ENCODE data around the gene SERPINB6. TPM values are rescaled to one million over a fixed set of nuclear protein-coding genes. Genes with fewer than 3 reads are reported as not detected.
A peak's percentile ranks its signal among the peaks of the same experiment; 100 is the strongest.

The SERPINB6 gene
- total RNA-seq, 1 donor, result 96.3 TPM

DNA sequence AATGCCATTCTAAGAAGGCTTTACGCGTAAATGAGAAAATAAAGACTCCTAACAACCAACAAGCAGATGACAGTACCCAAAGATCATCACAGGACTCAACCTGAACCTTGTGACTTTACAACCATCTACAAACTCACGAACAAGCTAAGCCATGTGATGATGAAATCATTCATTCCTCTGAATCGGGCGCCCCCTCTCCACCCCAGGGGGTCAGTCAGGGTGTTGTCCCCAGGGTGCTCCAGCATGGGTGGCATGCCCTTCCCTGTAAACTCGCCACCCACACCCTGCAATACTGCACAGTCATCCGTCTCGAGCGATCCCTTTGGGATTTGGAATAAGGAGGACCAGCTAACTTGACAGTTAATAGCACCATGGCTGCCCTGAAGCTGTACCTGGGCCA lies 12.6 kb downstream of the SERPINB6 start:
- no peak for DNase-seq (ENCODE audit: low read depth)
- no peak overlapping the region for H3K4me3 ChIP-seq (ENCODE audit: low read depth, low read length)
- TF ChIP-seq, protein P1, sequence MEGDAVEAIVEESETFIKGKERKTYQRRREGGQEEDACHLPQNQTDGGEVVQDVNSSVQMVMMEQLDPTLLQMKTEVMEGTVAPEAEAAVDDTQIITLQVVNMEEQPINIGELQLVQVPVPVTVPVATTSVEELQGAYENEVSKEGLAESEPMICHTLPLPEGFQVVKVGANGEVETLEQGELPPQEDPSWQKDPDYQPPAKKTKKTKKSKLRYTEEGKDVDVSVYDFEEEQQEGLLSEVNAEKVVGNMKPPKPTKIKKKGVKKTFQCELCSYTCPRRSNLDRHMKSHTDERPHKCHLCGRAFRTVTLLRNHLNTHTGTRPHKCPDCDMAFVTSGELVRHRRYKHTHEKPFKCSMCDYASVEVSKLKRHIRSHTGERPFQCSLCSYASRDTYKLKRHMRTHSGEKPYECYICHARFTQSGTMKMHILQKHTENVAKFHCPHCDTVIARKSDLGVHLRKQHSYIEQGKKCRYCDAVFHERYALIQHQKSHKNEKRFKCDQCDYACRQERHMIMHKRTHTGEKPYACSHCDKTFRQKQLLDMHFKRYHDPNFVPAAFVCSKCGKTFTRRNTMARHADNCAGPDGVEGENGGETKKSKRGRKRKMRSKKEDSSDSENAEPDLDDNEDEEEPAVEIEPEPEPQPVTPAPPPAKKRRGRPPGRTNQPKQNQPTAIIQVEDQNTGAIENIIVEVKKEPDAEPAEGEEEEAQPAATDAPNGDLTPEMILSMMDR (IDR thresholded peaks at IDR 0.05; ENCODE audit: insufficient read depth, low read depth, low read length), result no peak

DNA sequence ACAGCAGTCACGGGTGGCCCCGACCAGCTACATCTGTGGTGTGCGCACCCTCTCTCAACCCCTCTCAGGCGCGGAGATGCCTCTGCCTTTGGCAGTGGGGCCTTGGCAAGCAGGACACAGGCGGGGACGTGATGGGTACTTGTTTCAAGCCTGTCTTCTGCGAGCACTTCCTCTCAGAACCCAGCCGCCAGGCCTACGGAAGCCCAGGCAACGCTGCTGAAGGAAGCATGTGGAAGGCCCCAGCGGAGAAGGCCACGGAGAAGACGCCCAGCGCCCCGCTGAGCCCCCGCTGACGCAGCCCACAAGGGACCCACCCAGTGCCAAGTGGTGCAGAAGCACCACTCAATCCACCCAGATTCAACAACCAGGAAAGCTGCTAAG lies 13.0 kb downstream of the SERPINB6 start:
- TF ChIP-seq, protein P1 (IDR thresholded peaks at IDR 0.05; ENCODE audit: insufficient read depth, low read depth, low read length), result no peak
- no peak overlapping the region for H3K4me3 ChIP-seq (ENCODE audit: low read depth, low read length)
- no peak for DNase-seq (ENCODE audit: low read depth)

DNA sequence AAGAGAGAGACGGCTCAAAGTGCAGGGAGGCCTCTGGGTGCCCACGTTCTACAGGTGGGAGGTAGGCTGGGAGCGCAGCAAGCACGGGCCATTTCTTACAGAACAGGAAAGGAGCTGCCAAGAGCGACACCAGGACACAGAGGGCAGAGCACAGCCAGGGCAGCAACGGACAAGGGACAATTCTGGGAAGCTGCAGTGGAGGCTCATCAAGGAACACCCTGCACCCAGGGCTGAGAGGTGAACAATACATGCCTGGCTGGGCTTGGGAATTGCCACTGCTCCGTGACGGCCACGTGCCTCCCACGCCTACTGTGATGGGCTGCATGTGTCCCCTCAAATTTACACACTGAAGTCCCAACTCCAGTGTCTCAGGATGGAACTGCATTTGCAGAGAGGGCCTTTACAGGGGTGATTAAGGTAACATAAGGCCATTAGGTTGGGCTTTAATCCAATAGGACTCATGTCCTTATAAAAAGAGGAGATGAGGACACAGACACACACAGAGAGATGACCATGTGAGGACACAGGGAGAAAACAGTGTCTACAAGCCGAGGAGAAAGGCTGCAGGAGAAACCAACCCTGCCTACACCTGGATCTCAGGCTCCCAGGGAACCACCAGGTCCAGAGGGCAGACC lies 13.6 kb downstream of the SERPINB6 start:
- TF ChIP-seq, protein P1 (IDR thresholded peaks at IDR 0.05; ENCODE audit: insufficient read depth, low read depth, low read length), result no peak
- H3K4me3 ChIP-seq (ENCODE audit: low read depth, low read length), result no peak overlapping the region
- DNase-seq (ENCODE audit: low read depth), result no peak

DNA sequence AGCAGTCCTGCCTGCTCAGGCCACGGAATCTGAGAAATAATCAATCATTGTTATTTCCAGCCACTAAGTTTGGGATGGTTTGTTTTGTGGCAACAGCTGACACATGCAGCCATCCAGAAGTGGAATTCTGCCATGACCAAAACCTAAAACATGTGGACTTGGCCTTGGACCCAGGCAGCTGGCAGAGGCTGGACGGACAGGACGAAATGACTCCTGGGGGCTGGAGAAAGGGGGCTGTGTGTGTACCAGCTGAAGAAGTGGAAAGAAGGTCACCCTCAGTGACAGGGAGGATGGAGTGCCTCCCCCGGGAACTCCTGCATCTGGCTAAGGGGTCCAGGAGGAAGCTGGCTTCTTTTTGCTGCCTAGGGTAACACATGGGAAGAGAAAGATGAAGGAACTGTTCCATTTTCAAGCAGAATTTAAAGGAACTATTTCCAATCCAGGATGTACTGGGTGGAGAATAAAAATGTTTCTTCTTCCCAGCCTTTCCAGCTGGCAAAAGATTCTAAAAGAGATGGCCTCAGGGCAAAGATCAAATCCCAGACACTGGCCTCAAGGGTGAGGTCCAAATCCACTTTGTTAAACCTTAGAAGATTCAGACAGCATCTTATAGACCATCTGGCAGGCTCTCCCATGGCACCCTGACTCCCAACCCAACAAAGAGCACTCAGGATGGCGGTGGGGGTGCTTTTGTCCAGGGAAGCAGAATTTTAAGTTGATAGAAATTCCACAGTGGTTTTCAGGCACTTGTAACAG lies 14.3 kb downstream of the SERPINB6 start:
- no peak for DNase-seq (ENCODE audit: low read depth)
- TF ChIP-seq, protein P1 (IDR thresholded peaks at IDR 0.05; ENCODE audit: insufficient read depth, low read depth, low read length), result no peak
- no peak overlapping the region for H3K4me3 ChIP-seq (ENCODE audit: low read depth, low read length)

DNA sequence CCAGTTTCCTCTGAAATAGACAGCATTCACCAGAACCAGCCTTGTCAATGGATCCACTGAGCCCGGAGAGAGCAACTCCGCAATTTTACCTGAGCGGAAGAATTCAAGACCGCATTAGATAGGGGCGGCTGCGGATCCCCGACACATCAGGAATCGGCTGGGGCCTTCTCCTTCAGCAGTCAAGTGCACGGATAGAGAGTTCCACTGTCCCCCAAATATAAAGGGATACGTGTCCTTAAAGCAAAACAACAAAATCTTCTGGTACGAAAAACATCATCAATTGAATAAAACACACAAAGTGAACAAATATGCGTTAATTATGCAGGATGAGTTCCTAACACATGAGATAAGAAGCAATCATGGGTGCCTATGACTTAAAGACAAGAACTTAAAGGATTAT lies 18.3 kb downstream of the SERPINB6 start:
- no peak for DNase-seq (ENCODE audit: low read depth)
- TF ChIP-seq, protein P1 (IDR thresholded peaks at IDR 0.05; ENCODE audit: insufficient read depth, low read depth, low read length), result no peak
- H3K4me3 ChIP-seq (ENCODE audit: low read depth, low read length), result no peak overlapping the region

DNA sequence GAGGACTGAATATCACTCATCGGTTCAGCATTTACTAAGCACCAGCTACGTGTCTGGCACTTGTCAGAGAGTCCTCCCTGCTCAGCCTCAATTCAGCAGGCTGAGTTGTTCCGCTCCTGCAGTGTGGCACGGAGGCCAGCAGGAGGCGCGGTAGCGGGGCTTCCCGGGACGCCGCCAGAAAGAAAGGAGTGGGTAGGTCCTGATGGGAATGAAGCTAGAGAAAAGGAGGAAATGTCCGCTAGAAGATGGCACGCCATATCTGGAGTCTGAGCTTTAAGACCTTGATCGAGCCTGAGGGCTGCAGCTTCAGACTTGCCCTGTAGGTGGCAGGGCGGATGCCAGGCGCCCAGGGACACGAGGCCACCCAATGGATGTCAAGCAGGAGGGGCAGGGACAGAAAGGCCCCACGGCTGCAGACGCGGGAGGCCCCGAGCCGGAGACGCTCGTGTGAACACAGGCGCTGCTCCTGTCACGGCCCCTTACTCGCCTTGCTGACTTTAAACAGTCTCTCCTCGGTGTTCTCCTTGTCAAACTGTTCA lies 18.7 kb downstream of the SERPINB6 start:
- DNase-seq (ENCODE audit: low read depth), result peak; percentile 91
- TF ChIP-seq, protein P1 (IDR thresholded peaks at IDR 0.05; ENCODE audit: insufficient read depth, low read depth, low read length), result peak; percentile 100
- H3K4me3 ChIP-seq (ENCODE audit: low read depth, low read length), result no peak overlapping the region
